ENCODE measurements around the gene HS6ST2. TPM values are rescaled to one million over a fixed set of nuclear protein-coding genes. Genes with fewer than 3 reads are reported as not detected.

HS6ST2 gene
- polyA plus RNA-seq, 1 donor (not counting 4 experiments of a cell fraction or from before 2014, with no cell fraction given), result 0.43 TPM

DNA sequence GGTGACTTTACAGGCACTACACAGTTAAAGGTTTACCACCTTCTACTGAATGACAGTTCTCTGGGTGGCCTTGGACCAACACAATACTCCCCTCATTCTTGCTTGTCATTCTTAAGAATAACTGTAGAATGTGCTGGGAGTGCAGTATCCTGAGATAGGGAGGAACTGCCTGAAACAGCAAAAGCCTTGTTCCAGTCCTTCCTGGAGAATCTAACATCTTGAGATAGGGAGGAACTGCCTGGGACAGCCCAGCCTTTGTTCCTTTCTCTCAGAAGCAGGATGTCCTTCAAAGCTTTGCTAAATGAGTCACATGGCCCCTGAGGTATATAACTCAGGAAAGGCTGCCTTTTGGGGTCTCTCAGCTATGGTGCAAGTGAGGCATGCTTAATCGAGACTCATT lies 323.9 kb downstream of the HS6ST2 start:
- Histone ChIP-seq H3K27ac (ENCODE audit: control insufficient read depth, insufficient read depth, low read length) (no peak overlapping the region), H4K20me1 (ENCODE audit: control insufficient read depth, extremely low read depth, insufficient read depth, low read length) (no peaks in the 10 kb centered on the region), H3K9ac (ENCODE audit: control insufficient read depth, extremely low read depth, insufficient read depth, low read length) (no peak overlapping the region), H3K4me3 (ENCODE audit: control insufficient read depth in 2 of 3, extremely low read depth in 1 of 3, insufficient read depth in 2 of 3, low read depth in 1 of 3, low read length in 3 of 3) (no peak overlapping the region), H3K9me3 (ENCODE audit: control insufficient read depth, low read depth, low read length) (no peaks in the 10 kb centered on the region), H2AFZ (ENCODE audit: control insufficient read depth, low read length) (no peak overlapping the region), H3K27me3 (ENCODE audit: control insufficient read depth, extremely low read depth, insufficient read depth, low read length) (no peaks in the 10 kb centered on the region), H3K9me1 (ENCODE audit: control insufficient read depth, extremely low read depth, insufficient read depth, low read length) (no peaks in the 10 kb centered on the region), H3K79me2 (ENCODE audit: control insufficient read depth, insufficient read depth, low read length) (no peaks in the 10 kb centered on the region), H3K4me2 (ENCODE audit: control insufficient read depth, extremely low read depth, insufficient read depth, low read depth, low read length) (no peak overlapping the region), H3K36me3 (ENCODE audit: control insufficient read depth in 2 of 2, extremely low read depth in 1 of 2, insufficient read depth in 2 of 2, low read length in 2 of 2) (no peaks in the 10 kb centered on the region), H3K4me1 (ENCODE audit: control insufficient read depth, extremely low read depth, insufficient read depth, low read length) (no peaks in the 10 kb centered on the region)
- FAIRE-seq (no peak), DNase-seq (ENCODE audit: low read depth, low spot score) (no peak)
- TF ChIP-seq CTCF (optimal IDR thresholded peaks at IDR 0.05 in 1 of 3, IDR thresholded peaks at IDR 0.05 in 1 of 3, conservative IDR thresholded peaks at IDR 0.05 in 1 of 3; ENCODE audit: extremely low read depth in 1 of 3, insufficient read depth in 2 of 3, low read length in 3 of 3), result no peak
- TF ChIP-seq EZH2 (IDR thresholded peaks at IDR 0.05; ENCODE audit: low read length), result no peak
- dilution Hi-C loops (cut with MboI; ENCODE audit: extremely low pct_ligation_motif_present, low sequenced_read_pairs), result no loop called here

- no peaks in the 10 kb centered on the region for H4K20me1 ChIP-seq (ENCODE audit: control insufficient read depth, extremely low read depth, insufficient read depth, low read length)
- dilution Hi-C loops (cut with MboI; ENCODE audit: extremely low pct_ligation_motif_present, low sequenced_read_pairs), result no loop called here
- TF ChIP-seq CTCF (optimal IDR thresholded peaks at IDR 0.05 in 1 of 3, IDR thresholded peaks at IDR 0.05 in 1 of 3, conservative IDR thresholded peaks at IDR 0.05 in 1 of 3; ENCODE audit: extremely low read depth in 1 of 3, insufficient read depth in 2 of 3, low read length in 3 of 3), result peak; percentile 33 to 63 (median 43)
- TF ChIP-seq EZH2 (IDR thresholded peaks at IDR 0.05; ENCODE audit: low read length), result no peak
- H3K27ac ChIP-seq (ENCODE audit: control insufficient read depth, insufficient read depth, low read length), result no peak overlapping the region
- H3K9me1 ChIP-seq (ENCODE audit: control insufficient read depth, extremely low read depth, insufficient read depth, low read length), result no peaks in the 10 kb centered on the region
- H3K4me2 ChIP-seq (ENCODE audit: control insufficient read depth, extremely low read depth, insufficient read depth, low read depth, low read length), result no peak overlapping the region
- DNase-seq (ENCODE audit: low read depth, low spot score), result no peak
- H3K27me3 ChIP-seq (ENCODE audit: control insufficient read depth, extremely low read depth, insufficient read depth, low read length), result no peaks in the 10 kb centered on the region
- no peaks in the 10 kb centered on the region for H3K36me3 ChIP-seq (ENCODE audit: control insufficient read depth in 2 of 2, extremely low read depth in 1 of 2, insufficient read depth in 2 of 2, low read length in 2 of 2)
- no peaks in the 10 kb centered on the region for H3K79me2 ChIP-seq (ENCODE audit: control insufficient read depth, insufficient read depth, low read length)
- peak; percentile 83 for FAIRE-seq
- H3K9ac ChIP-seq (ENCODE audit: control insufficient read depth, extremely low read depth, insufficient read depth, low read length), result no peak overlapping the region
- no peak overlapping the region for H3K4me3 ChIP-seq (ENCODE audit: control insufficient read depth in 2 of 3, extremely low read depth in 1 of 3, insufficient read depth in 2 of 3, low read depth in 1 of 3, low read length in 3 of 3)
- H2AFZ ChIP-seq (ENCODE audit: control insufficient read depth, low read length), result no peak overlapping the region
- no peaks in the 10 kb centered on the region for H3K4me1 ChIP-seq (ENCODE audit: control insufficient read depth, extremely low read depth, insufficient read depth, low read length)
- no peaks in the 10 kb centered on the region for H3K9me3 ChIP-seq (ENCODE audit: control insufficient read depth, low read depth, low read length)
Observed at GRCh38 chrX:132631579-132632232, 326.7 kb downstream of the HS6ST2 start.
